PC-9 (cell line): Measurements from ENCODE around the gene PPP1R9B. TPM values are rescaled to one million over a fixed set of nuclear protein-coding genes. Genes with fewer than 3 reads are reported as not detected.
A peak's percentile ranks its signal among the peaks of the same experiment; 100 is the strongest.

ENCODE experiments used
- BruUV-seq: library from RNA; stranded (reverse); fragments of 400-500 nt; replicated peaks from 2 replicates; lab custom pipeline; 2021; lab: Mats Ljungman, UMichigan
- CTCF ChIA-PET: fragments of 300-600 bp; sonication (Branson Sonifier 250); formaldehyde crosslinking; loops from one replicate; lab custom pipeline; 2022; ENCODE audit warnings: antibody characterized with exemption; lab: Charles Lee
- POLR2A ChIA-PET: fragments of 300-600 bp; sonication (Branson Sonifier 250); formaldehyde crosslinking; loops from one replicate; lab custom pipeline; 2022; ENCODE audit warnings: antibody characterized with exemption; ENCODE audit not compliant: unreplicated experiment; lab: Charles Lee
- DNase-seq, 2 experiments: peaks; one replicate each; pipeline versions ENCODE4 v3.0.0 to v3.0.0-alpha.2; 2015 to 2022; ENCODE audit warnings: mixed read lengths in 1 of 2
- H2AFZ ChIP-seq: fragments of 200-600 bp; sonication (generic); 2 replicates; pipeline ENCODE4 v1.8.1; 2017; ENCODE audit warnings: antibody characterized with exemption
- H3F3A ChIP-seq: fragments of 200-600 bp; sonication (generic); 2 replicates; pipeline ENCODE4 v1.8.1; 2017; ENCODE audit warnings: antibody characterized with exemption, mild to moderate bottlenecking, low read depth; ENCODE audit not compliant: insufficient read depth
- H3K27ac ChIP-seq: fragments of 200-600 bp; sonication (generic); 2 replicates; pipeline ENCODE4 v1.6.1; 2016; ENCODE audit warnings: mixed run types
- H3K27me3 ChIP-seq: fragments of 200-600 bp; sonication (generic); 2 replicates; pipeline ENCODE4 v1.6.1; 2016; ENCODE audit warnings: low read depth, mixed run types; ENCODE audit not compliant: insufficient read depth
- H3K36me3 ChIP-seq: fragments of 200-600 bp; sonication (generic); 2 replicates; pipeline ENCODE4 v1.6.1; 2016; ENCODE audit warnings: low read depth, mixed run types
- H3K4me1 ChIP-seq: fragments of 200-600 bp; sonication (generic); replicated peaks from 2 replicates; pipeline ENCODE4 v1.6.1; 2016; ENCODE audit warnings: mixed run types; ENCODE audit not compliant: insufficient read depth
- H3K4me2 ChIP-seq: fragments of 200-600 bp; sonication (generic); 2 replicates; pipeline ENCODE4 v1.6.1; 2017; ENCODE audit warnings: mixed run types
- H3K4me3 ChIP-seq: fragments of 200-600 bp; sonication (generic); 2 replicates; pipeline ENCODE4 v1.6.1; 2016; ENCODE audit warnings: mixed run types
- H3K79me2 ChIP-seq: fragments of 200-600 bp; sonication (generic); 2 replicates; pipeline ENCODE4 v1.6.1; 2017; ENCODE audit warnings: low read depth, mixed run types
- H3K9me2 ChIP-seq: fragments of 200-600 bp; sonication (generic); 2 replicates; pipeline ENCODE4 v1.8.1; 2017; ENCODE audit warnings: mild to moderate bottlenecking; ENCODE audit not compliant: insufficient read depth
- H3K9me3 ChIP-seq: fragments of 200-600 bp; sonication (generic); 2 replicates; pipeline ENCODE4 v1.8.1; 2016; ENCODE audit warnings: low read depth; ENCODE audit not compliant: insufficient read depth
- H4K20me1 ChIP-seq: fragments of 200-600 bp; sonication (generic); 2 replicates; pipeline ENCODE4 v1.8.1; 2017; ENCODE audit not compliant: insufficient read depth
- CTCF ChIP-seq: fragments of 200-600 bp; sonication (generic); conservative IDR thresholded peaks from 2 replicates; pipeline ENCODE4 v1.6.1; 2017; ENCODE audit warnings: mixed run types, antibody characterized with exemption, mild to moderate bottlenecking, moderate library complexity
- EZH2 ChIP-seq: fragments of 200-600 bp; sonication (generic); IDR thresholded peaks from 2 replicates; pipeline ENCODE4 v1.8.0; 2017; ENCODE audit warnings: antibody characterized with exemption, low read depth
- intact Hi-C: fragments of 100-400 bp; cut with micrococcal nuclease; formaldehyde crosslinking; loops from one replicate; pipeline ENCODE4 v1.10.0; 2022; ENCODE audit not compliant: unreplicated experiment
- total RNA-seq: library from RNA; stranded (reverse); gene quantifications from 2 replicates; pipeline ENCODE4 v1.2.3, GENCODE V29; 2021

Gene PPP1R9B
- total RNA-seq, 1 experiment from 2014 or later: 35.8 TPM

GRCh38 chr17:50103252-50103651 is 47.2 kb downstream of the PPP1R9B start:
- no peak overlapping the region for H3K27ac ChIP-seq
- TF ChIP-seq EZH2: no peak
- TF ChIP-seq CTCF: no peak
- no peaks in the 10 kb centered on the region for H3K36me3 ChIP-seq
- BruUV-seq: no TSS peak
- H3K4me2 ChIP-seq: no peak overlapping the region
- intact Hi-C loops: no loop called here
- no peak overlapping the region for H2AFZ ChIP-seq
- POLR2A ChIA-PET: interaction anchor here (0.6 kb wide), 1 partner anchor 605 kb away, joined by 5 read pairs; no protein-coding TSS in a partner anchor
- no peak for DNase-seq
- peaks cover 5% of the 10 kb centered on the region; the same call in 1 of the 2 replicates for H3K79me2 ChIP-seq
- no peaks in the 10 kb centered on the region for H3K9me3 ChIP-seq
- peaks cover 35% of the 10 kb centered on the region for H3F3A ChIP-seq
- H4K20me1 ChIP-seq: peaks cover 6% of the 10 kb centered on the region; the same call in 1 of the 2 replicates
- no peaks in the 10 kb centered on the region for H3K9me2 ChIP-seq
- peaks cover 49% of the 10 kb centered on the region for H3K4me1 ChIP-seq
- CTCF ChIA-PET: interaction anchor here (0.5 to 1.3 kb wide), 3 partner anchors 11 to 307 kb away, joined by 4 to 5 read pairs (median 5); no protein-coding TSS in a partner anchor
- H3K27me3 ChIP-seq: no peaks in the 10 kb centered on the region
- H3K4me3 ChIP-seq: no peak overlapping the region

- H3K4me3 ChIP-seq: no peak overlapping the region
- CTCF ChIA-PET: interaction anchor here (0.5 to 1.3 kb wide), 3 partner anchors 12 to 307 kb away, joined by 4 to 5 read pairs (median 5); no protein-coding TSS in a partner anchor
Observed at GRCh38 chr17:50102164-50102991, 48.1 kb downstream of the PPP1R9B start.

More at GRCh38 chr17:50102164-50102991, 48.1 kb downstream of the PPP1R9B start:
- TF ChIP-seq EZH2 (no peak), CTCF (no peak)
- no peaks in the 10 kb centered on the region for H3K36me3 ChIP-seq
- no peaks in the 10 kb centered on the region for H3K9me2 ChIP-seq
- no peak overlapping the region for H2AFZ ChIP-seq
- intact Hi-C loops: no loop called here
- no peaks in the 10 kb centered on the region for H3K27me3 ChIP-seq
- POLR2A ChIA-PET: interaction anchor here (0.6 kb wide), 1 partner anchor 606 kb away, joined by 5 read pairs; no protein-coding TSS in a partner anchor
- H3K4me2 ChIP-seq: peak overlapping the region; percentile 61
- H3F3A ChIP-seq: peaks cover 37% of the 10 kb centered on the region
- no peak overlapping the region for H3K27ac ChIP-seq
- no TSS peak for BruUV-seq
- H4K20me1 ChIP-seq: peaks cover 6% of the 10 kb centered on the region; the same call in 1 of the 2 replicates
- peaks cover 5% of the 10 kb centered on the region; the same call in 1 of the 2 replicates for H3K79me2 ChIP-seq
- peaks cover 42% of the 10 kb centered on the region for H3K4me1 ChIP-seq
- no peaks in the 10 kb centered on the region for H3K9me3 ChIP-seq
- peak; percentile 71 to 74 for DNase-seq
